H9 (cell line): Measurements from ENCODE around the gene KATNB1. TPM values are rescaled to one million over a fixed set of nuclear protein-coding genes. Genes with fewer than 3 reads are reported as not detected.

ENCODE experiments used
- DNase-seq: peaks from one replicate; pipeline ENCODE4 v3.0.0-alpha.2; 2017
- H2AFZ ChIP-seq: one replicate; pipeline ENCODE4 v1.6.1; 2013; ENCODE audit warnings: mild to moderate bottlenecking, low read length, control low read depth, moderate library complexity
- H2AK5ac ChIP-seq: 2 replicates; pipeline ENCODE4 v1.6.1; 2013; ENCODE audit warnings: low read length, control low read depth, mixed read lengths; ENCODE audit not compliant: insufficient read length
- H2BK120ac ChIP-seq: one replicate; pipeline ENCODE4 v1.6.1; 2013; ENCODE audit warnings: low read depth, mild to moderate bottlenecking, low read length, control low read depth, inconsistent platforms; ENCODE audit not compliant: poor library complexity, severe bottlenecking
- H2BK12ac ChIP-seq: 2 replicates; pipeline ENCODE4 v1.6.1; 2013; ENCODE audit warnings: low read length, control low read depth, mixed read lengths, low read depth; ENCODE audit not compliant: insufficient read length
- H2BK15ac ChIP-seq: 2 replicates; pipeline ENCODE4 v1.6.1; 2013; ENCODE audit warnings: low read depth, low read length, control low read depth
- H2BK20ac ChIP-seq: one replicate; pipeline ENCODE4 v1.6.1; 2013; ENCODE audit warnings: low read depth, mild to moderate bottlenecking, low read length, control low read depth, inconsistent platforms; ENCODE audit not compliant: poor library complexity, severe bottlenecking
- H2BK5ac ChIP-seq: 2 replicates; pipeline ENCODE4 v1.6.1; 2013; ENCODE audit warnings: low read length, control low read depth, mixed read lengths; ENCODE audit not compliant: insufficient read length
- H3K14ac ChIP-seq: 2 replicates; pipeline ENCODE4 v1.6.1; 2013; ENCODE audit warnings: low read length, control low read depth; ENCODE audit not compliant: insufficient read depth
- H3K18ac ChIP-seq: 2 replicates; pipeline ENCODE4 v1.6.1; 2013; ENCODE audit warnings: low read depth, mild to moderate bottlenecking, mixed read lengths, low read length, control low read depth; ENCODE audit not compliant: insufficient read length
- H3K23ac ChIP-seq: 2 replicates; pipeline ENCODE4 v1.6.1; 2013; ENCODE audit warnings: low read length, control low read depth, mixed read lengths, low read depth; ENCODE audit not compliant: insufficient read length
- H3K23me2 ChIP-seq: 2 replicates; pipeline ENCODE4 v1.6.1; 2013; ENCODE audit warnings: low read depth, mild to moderate bottlenecking, mixed read lengths, low read length, control low read depth; ENCODE audit not compliant: insufficient read length, poor library complexity, severe bottlenecking
- H3K27ac ChIP-seq: 2 replicates; pipeline ENCODE4 v1.5.1; 2013; ENCODE audit warnings: low read length, control low read depth, mixed read lengths, low read depth; ENCODE audit not compliant: insufficient read length
- H3K27me3 ChIP-seq: 2 replicates; pipeline ENCODE4 v1.6.1; 2013; ENCODE audit warnings: low read length, control low read depth, inconsistent platforms; ENCODE audit not compliant: insufficient read depth
- H3K4ac ChIP-seq: 2 replicates; pipeline ENCODE4 v1.6.1; 2013; ENCODE audit warnings: low read depth, mild to moderate bottlenecking, control low read depth, inconsistent platforms, low read length, moderate library complexity
- H3K4me1 ChIP-seq: 2 replicates; pipeline ENCODE4 v1.6.1; 2013; ENCODE audit warnings: low read length, control low read depth, inconsistent platforms; ENCODE audit not compliant: insufficient read depth
- H3K4me2 ChIP-seq: 2 replicates; pipeline ENCODE4 v1.6.1; 2013; ENCODE audit warnings: low read length, control low read depth, mixed read lengths; ENCODE audit not compliant: insufficient read length, insufficient read depth
- H3K56ac ChIP-seq: 2 replicates; pipeline ENCODE4 v1.6.1; 2013; ENCODE audit warnings: low read depth, mild to moderate bottlenecking, mixed read lengths, low read length, control low read depth; ENCODE audit not compliant: insufficient read length
- H3K79me1 ChIP-seq: 2 replicates; pipeline ENCODE4 v1.6.1; 2013; ENCODE audit warnings: low read depth, mild to moderate bottlenecking, moderate library complexity, low read length, control low read depth, inconsistent platforms; ENCODE audit not compliant: insufficient read depth, poor library complexity, severe bottlenecking
- H3K79me2 ChIP-seq: 2 replicates; pipeline ENCODE4 v1.6.1; 2013; ENCODE audit warnings: low read length, control low read depth, inconsistent platforms; ENCODE audit not compliant: insufficient read depth
- H3K9ac ChIP-seq: 2 replicates; pipeline ENCODE4 v1.6.1; 2013; ENCODE audit warnings: low read length, control low read depth, mixed read lengths; ENCODE audit not compliant: insufficient read length; ENCODE audit errors: extremely low read depth
- H3K9me3 ChIP-seq: one replicate; pipeline ENCODE4 v1.6.1; 2013; ENCODE audit warnings: low read depth, low read length, inconsistent platforms; ENCODE audit not compliant: control insufficient read depth
- H3T11ph ChIP-seq: one replicate; pipeline ENCODE4 v1.6.1; 2013; ENCODE audit warnings: mild to moderate bottlenecking, low read length, control low read depth, inconsistent platforms
- H4K20me1 ChIP-seq: one replicate; pipeline ENCODE4 v1.6.1; 2013; ENCODE audit not compliant: control insufficient read depth, insufficient read length, insufficient read depth
- H4K5ac ChIP-seq: 2 replicates; pipeline ENCODE4 v1.6.1; 2013; ENCODE audit warnings: low read depth, mild to moderate bottlenecking, mixed read lengths, low read length, control low read depth; ENCODE audit not compliant: insufficient read length
- H4K8ac ChIP-seq: replicated peaks from 2 replicates; pipeline ENCODE4 v1.6.1; 2013; ENCODE audit warnings: low read length, control low read depth, mixed read lengths, low read depth; ENCODE audit not compliant: insufficient read length
- H4K91ac ChIP-seq: 2 replicates; pipeline ENCODE4 v1.6.1; 2013; ENCODE audit warnings: low read depth, mild to moderate bottlenecking, moderate library complexity, mixed read lengths, low read length, control low read depth; ENCODE audit not compliant: insufficient read length
- H3K27ac Mint-ChIP-seq, 3 experiments: 2 replicates in 2 of 3; 3 replicates in 1 of 3; pipeline ENCODE4 v1.8.0; 2020 to 2021; ENCODE audit warnings: mixed read lengths in 3 of 3, mild to moderate bottlenecking in 1 of 3, moderate library complexity in 1 of 3
- H3K27me3 Mint-ChIP-seq: 2 replicates; pipeline ENCODE4 v1.8.0; 2021; ENCODE audit warnings: low read depth, mild to moderate bottlenecking, moderate library complexity, mixed read lengths
- H3K36me3 Mint-ChIP-seq, 3 experiments: 2 replicates in 2 of 3; 3 replicates in 1 of 3; pipeline ENCODE4 v1.8.0; 2020 to 2021; ENCODE audit warnings: low read depth in 3 of 3, mixed read lengths in 3 of 3; ENCODE audit not compliant: insufficient read depth in 1 of 3
- H3K4me1 Mint-ChIP-seq, 2 experiments: 2 replicates each; pipeline ENCODE4 v1.8.0; 2020; ENCODE audit warnings: mixed read lengths in 2 of 2
- H3K4me3 Mint-ChIP-seq, 2 experiments: 2 replicates in 1 of 2; 3 replicates in 1 of 2; pipeline ENCODE4 v1.8.0; 2020 to 2021; ENCODE audit warnings: mild to moderate bottlenecking in 2 of 2, mixed read lengths in 2 of 2, moderate library complexity in 1 of 2
- H3K9me3 Mint-ChIP-seq, 2 experiments: 2 replicates in 1 of 2; 3 replicates in 1 of 2; pipeline ENCODE4 v1.8.0; 2020; ENCODE audit warnings: mild to moderate bottlenecking in 2 of 2, mixed read lengths in 2 of 2, moderate library complexity in 1 of 2
- WGBS: extraction: QIAGEN DNeasy Blood & Tissue Kit; methylation state at CpG from one replicate; pipeline ENCODE4 v1.1.7; 2013; ENCODE audit warnings: missing lambda C conversion rate, low lambda C conversion rate, mixed read lengths; ENCODE audit not compliant: insufficient read length; ENCODE audit errors: extremely low coverage; 5-methylcytosine and 5-hydroxymethylcytosine counted together
- total RNA-seq: library from RNA; stranded (reverse); gene quantifications from 2 replicates; pipeline ENCODE4 v1.2.1, GENCODE V29; 2021
- TF ChIP-seq, protein P1 (sequence below): fragments of 200-600 bp; sonication (generic); conservative IDR thresholded peaks from 3 replicates; pipeline ENCODE4 v1.8.0; 2021; ENCODE audit warnings: antibody characterized with exemption, mild to moderate bottlenecking

The KATNB1 gene
- total RNA-seq, 1 experiment from 2014 or later, result 29.9 TPM

DNA sequence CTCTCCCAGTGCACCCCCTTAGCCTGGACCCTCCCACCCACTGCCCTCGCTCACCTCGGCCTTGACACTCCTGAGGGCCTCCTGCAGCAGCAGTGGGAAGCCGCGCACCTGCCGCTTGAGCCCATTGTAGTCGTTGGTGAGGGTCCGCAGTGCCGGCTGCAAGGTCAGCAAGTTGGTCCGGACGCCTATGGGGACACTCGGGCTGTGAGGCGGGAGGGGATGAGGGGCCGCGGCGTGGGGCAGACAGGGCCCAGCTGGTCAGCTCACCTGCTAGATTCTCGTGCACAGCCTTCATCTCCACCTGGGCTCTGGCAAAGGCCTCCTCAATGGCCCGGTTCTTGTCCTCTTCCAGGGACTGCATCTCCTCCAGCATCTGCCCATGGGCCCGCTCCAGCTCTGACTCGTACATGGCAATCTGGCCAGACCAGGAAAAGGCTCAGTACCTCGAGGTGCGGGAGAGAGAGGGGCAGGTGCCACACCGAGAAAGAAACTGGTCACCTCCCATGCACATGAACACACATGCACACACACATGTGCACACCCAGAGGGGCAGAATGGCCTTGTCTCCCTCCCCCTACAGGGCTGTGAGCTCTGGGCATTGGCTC lies 34.1 kb downstream of the KATNB1 start:
- Mint-ChIP-seq H3K36me3 (no peaks in the 10 kb centered on the region), H3K27me3 (peaks cover under 1% of the 10 kb centered on the region), H3K9me3 (no peaks in the 10 kb centered on the region), H3K4me1 (peaks cover under 1 to 18% of the 10 kb centered on the region in 2 experiments), H3K4me3 (no peak overlapping the region), H3K27ac (no peak overlapping the region)
- no peak overlapping the region for H2BK5ac ChIP-seq
- H4K5ac ChIP-seq, result no peak overlapping the region
- H2BK120ac ChIP-seq, result no peak overlapping the region
- no peak overlapping the region for H3K56ac ChIP-seq
- no peak overlapping the region for H2BK12ac ChIP-seq
- H3K9ac ChIP-seq, result no peak overlapping the region
- H2BK15ac ChIP-seq, result no peak overlapping the region
- no peak overlapping the region for H2AFZ ChIP-seq
- no peak for DNase-seq
- no peaks in the 10 kb centered on the region for H3K79me2 ChIP-seq
- no peaks in the 10 kb centered on the region for H3K79me1 ChIP-seq
- no peak overlapping the region for H3K4me2 ChIP-seq
- no peak overlapping the region for H3K27ac ChIP-seq
- TF ChIP-seq, protein P1, sequence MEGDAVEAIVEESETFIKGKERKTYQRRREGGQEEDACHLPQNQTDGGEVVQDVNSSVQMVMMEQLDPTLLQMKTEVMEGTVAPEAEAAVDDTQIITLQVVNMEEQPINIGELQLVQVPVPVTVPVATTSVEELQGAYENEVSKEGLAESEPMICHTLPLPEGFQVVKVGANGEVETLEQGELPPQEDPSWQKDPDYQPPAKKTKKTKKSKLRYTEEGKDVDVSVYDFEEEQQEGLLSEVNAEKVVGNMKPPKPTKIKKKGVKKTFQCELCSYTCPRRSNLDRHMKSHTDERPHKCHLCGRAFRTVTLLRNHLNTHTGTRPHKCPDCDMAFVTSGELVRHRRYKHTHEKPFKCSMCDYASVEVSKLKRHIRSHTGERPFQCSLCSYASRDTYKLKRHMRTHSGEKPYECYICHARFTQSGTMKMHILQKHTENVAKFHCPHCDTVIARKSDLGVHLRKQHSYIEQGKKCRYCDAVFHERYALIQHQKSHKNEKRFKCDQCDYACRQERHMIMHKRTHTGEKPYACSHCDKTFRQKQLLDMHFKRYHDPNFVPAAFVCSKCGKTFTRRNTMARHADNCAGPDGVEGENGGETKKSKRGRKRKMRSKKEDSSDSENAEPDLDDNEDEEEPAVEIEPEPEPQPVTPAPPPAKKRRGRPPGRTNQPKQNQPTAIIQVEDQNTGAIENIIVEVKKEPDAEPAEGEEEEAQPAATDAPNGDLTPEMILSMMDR, result no peak
- WGBS, result no CpG with 5 or more reads among the region's 22 CpGs
- no peak overlapping the region for H2BK20ac ChIP-seq
- H3K27me3 ChIP-seq, result no peaks in the 10 kb centered on the region
- H3K9me3 ChIP-seq, result no peaks in the 10 kb centered on the region
- H3T11ph ChIP-seq, result no peak overlapping the region
- H3K4me1 ChIP-seq, result peaks cover 4% of the 10 kb centered on the region; the same call in 1 of the 2 replicates
- H3K23me2 ChIP-seq, result no peaks in the 10 kb centered on the region
- H3K4ac ChIP-seq, result no peak overlapping the region
- no peak overlapping the region for H3K14ac ChIP-seq
- H2AK5ac ChIP-seq, result no peak overlapping the region
- no peaks in the 10 kb centered on the region for H4K20me1 ChIP-seq
- H4K91ac ChIP-seq, result no peak overlapping the region
- H3K18ac ChIP-seq, result no peak overlapping the region
- no peak overlapping the region for H4K8ac ChIP-seq
- no peak overlapping the region for H3K23ac ChIP-seq
